Karpas-422 (cell line): ENCODE data around the gene FILIP1L. TPM values are rescaled to one million over a fixed set of nuclear protein-coding genes. Genes with fewer than 3 reads are reported as not detected.

Experiments used
- DNase-seq: peaks from one replicate; pipeline ENCODE4 v3.0.0-alpha.2; 2015
- H2AFZ ChIP-seq: fragments of 200-600 bp; sonication (generic); 2 replicates; pipeline ENCODE4 v1.6.1; 2014; ENCODE audit warnings: antibody characterized with exemption, low read length, mixed read lengths
- H3K27ac ChIP-seq: fragments of 200-600 bp; sonication (generic); 2 replicates; pipeline ENCODE4 v1.5.1; 2014; ENCODE audit warnings: mild to moderate bottlenecking, low read length, moderate library complexity
- H3K27me3 ChIP-seq: fragments of 200-600 bp; sonication (generic); 2 replicates; pipeline ENCODE4 v1.6.1; 2014; ENCODE audit warnings: low read length, mixed read lengths
- H3K36me3 ChIP-seq: fragments of 200-600 bp; sonication (generic); 2 replicates; pipeline ENCODE4 v1.6.1; 2014; ENCODE audit warnings: low read length, mixed read lengths; ENCODE audit not compliant: insufficient read depth
- H3K4me1 ChIP-seq: fragments of 200-600 bp; sonication (generic); 2 replicates; pipeline ENCODE4 v1.6.1; 2014; ENCODE audit warnings: mild to moderate bottlenecking, low read length, mixed read lengths
- H3K4me2 ChIP-seq: fragments of 200-600 bp; sonication (generic); 2 replicates; pipeline ENCODE4 v1.6.1; 2014; ENCODE audit warnings: low read length, low read depth, mild to moderate bottlenecking; ENCODE audit not compliant: poor library complexity, severe bottlenecking
- H3K4me3 ChIP-seq: fragments of 200-600 bp; sonication (generic); 2 replicates; pipeline ENCODE4 v1.5.1; 2014; ENCODE audit warnings: mild to moderate bottlenecking, antibody characterized with exemption, low read length, mixed read lengths
- H3K79me2 ChIP-seq: fragments of 200-600 bp; sonication (generic); 2 replicates; pipeline ENCODE4 v1.6.1; 2014; ENCODE audit warnings: mild to moderate bottlenecking, low read length, mixed read lengths
- H3K9ac ChIP-seq: fragments of 200-600 bp; sonication (generic); 2 replicates; pipeline ENCODE4 v1.6.0; 2014; ENCODE audit warnings: low read length
- H3K9me2 ChIP-seq: fragments of 200-600 bp; sonication (generic), shearing (Covaris generic); replicated peaks from 2 replicates; pipeline ENCODE4 v1.6.0; 2014; ENCODE audit warnings: mild to moderate bottlenecking, low read length, moderate library complexity; ENCODE audit not compliant: insufficient read depth
- H3K9me3 ChIP-seq: fragments of 300-700, 200-600 bp; sonication (generic); 2 replicates; pipeline ENCODE4 v1.6.1; 2014; ENCODE audit warnings: low read length, mixed read lengths
- H4K20me1 ChIP-seq: fragments of 200-600 bp; sonication (generic); 2 replicates; pipeline ENCODE4 v1.6.1; 2014; ENCODE audit warnings: mild to moderate bottlenecking, antibody characterized with exemption, low read length, low read depth; ENCODE audit not compliant: insufficient read depth
- total RNA-seq: library from RNA; depleted of rRNA; stranded (reverse); fragments of >200 nt; shearing (Covaris generic); gene quantifications from 2 replicates; pipeline ENCODE4 v1.2.3, GENCODE V29; 2014; ENCODE audit warnings: low replicate concordance

The FILIP1L gene
- total RNA-seq, 1 experiment from 2014 or later, result 0.37 TPM

- H3K9ac ChIP-seq, result no peak overlapping the region
- no peaks in the 10 kb centered on the region for H3K27me3 ChIP-seq
- no peaks in the 10 kb centered on the region for H3K4me1 ChIP-seq
- H3K4me2 ChIP-seq, result no peak overlapping the region
- H3K9me2 ChIP-seq, result no peaks in the 10 kb centered on the region
- peaks cover 75% of the 10 kb centered on the region for H4K20me1 ChIP-seq
- no peak overlapping the region for H3K27ac ChIP-seq
- no peaks in the 10 kb centered on the region for H3K36me3 ChIP-seq
- no peak overlapping the region for H2AFZ ChIP-seq
- DNase-seq, result no peak
- no peaks in the 10 kb centered on the region; the same call in 1 of the 2 replicates for H3K79me2 ChIP-seq
- H3K4me3 ChIP-seq, result no peak overlapping the region
- H3K9me3 ChIP-seq, result no peaks in the 10 kb centered on the region
Observed at GRCh38 chr3:99859825-99860224, 254.5 kb downstream of the FILIP1L start.

GRCh38 chr3:99858469-99858868, 255.8 kb downstream of the FILIP1L start:
- H3K79me2 ChIP-seq, result peaks cover 2% of the 10 kb centered on the region; the same call in 1 of the 2 replicates
- no peak overlapping the region for H3K4me3 ChIP-seq

GRCh38 chr3:99857278-99857677, 257.0 kb downstream of the FILIP1L start:
- Histone ChIP-seq H3K4me2 (no peak overlapping the region), H3K27ac (no peak overlapping the region), H3K9ac (no peak overlapping the region), H2AFZ (no peak overlapping the region), H3K4me3 (no peak overlapping the region), H3K79me2 (peaks cover 3% of the 10 kb centered on the region; the same call in 1 of the 2 replicates), H4K20me1 (peaks cover 79% of the 10 kb centered on the region), H3K9me2 (no peaks in the 10 kb centered on the region), H3K4me1 (no peaks in the 10 kb centered on the region), H3K9me3 (no peaks in the 10 kb centered on the region), H3K36me3 (no peaks in the 10 kb centered on the region), H3K27me3 (no peaks in the 10 kb centered on the region)
- DNase-seq, result no peak

More at GRCh38 chr3:99858469-99858868, 255.8 kb downstream of the FILIP1L start:
- peaks cover 79% of the 10 kb centered on the region for H4K20me1 ChIP-seq
- H3K4me1 ChIP-seq, result no peaks in the 10 kb centered on the region
- DNase-seq, result no peak
- H3K27me3 ChIP-seq, result no peaks in the 10 kb centered on the region
- H3K36me3 ChIP-seq, result no peaks in the 10 kb centered on the region
- H3K9ac ChIP-seq, result no peak overlapping the region
- H3K9me2 ChIP-seq, result no peaks in the 10 kb centered on the region
- H3K9me3 ChIP-seq, result no peaks in the 10 kb centered on the region
- no peak overlapping the region for H2AFZ ChIP-seq
- no peak overlapping the region for H3K27ac ChIP-seq
- no peak overlapping the region for H3K4me2 ChIP-seq

- Histone ChIP-seq H3K9ac (no peak overlapping the region), H3K27me3 (no peaks in the 10 kb centered on the region), H3K4me3 (no peak overlapping the region), H3K9me2 (no peaks in the 10 kb centered on the region), H4K20me1 (peaks cover 82% of the 10 kb centered on the region), H3K4me1 (no peaks in the 10 kb centered on the region), H2AFZ (no peak overlapping the region), H3K36me3 (no peaks in the 10 kb centered on the region), H3K4me2 (no peak overlapping the region), H3K9me3 (no peaks in the 10 kb centered on the region), H3K79me2 (peaks cover 7% of the 10 kb centered on the region; the same call in 1 of the 2 replicates), H3K27ac (no peak overlapping the region)
- DNase-seq, result no peak
Observed at GRCh38 chr3:99856437-99857220, 257.7 kb downstream of the FILIP1L start.

- Histone ChIP-seq H3K9ac (no peak overlapping the region), H3K4me3 (no peak overlapping the region), H3K9me3 (no peaks in the 10 kb centered on the region), H3K9me2 (no peaks in the 10 kb centered on the region), H3K4me1 (no peaks in the 10 kb centered on the region), H3K36me3 (no peaks in the 10 kb centered on the region), H3K27me3 (no peaks in the 10 kb centered on the region), H3K79me2 (peaks cover 7% of the 10 kb centered on the region; the same call in 1 of the 2 replicates), H4K20me1 (peaks cover 77% of the 10 kb centered on the region), H3K4me2 (no peak overlapping the region), H2AFZ (no peak overlapping the region), H3K27ac (no peak overlapping the region)
- DNase-seq, result no peak
Observed at GRCh38 chr3:99855900-99856299, 258.4 kb downstream of the FILIP1L start.

- Histone ChIP-seq H3K9me2 (no peaks in the 10 kb centered on the region), H3K9me3 (no peaks in the 10 kb centered on the region), H2AFZ (no peak overlapping the region), H3K27me3 (no peaks in the 10 kb centered on the region), H3K27ac (no peak overlapping the region), H4K20me1 (peaks cover 76% of the 10 kb centered on the region), H3K9ac (no peak overlapping the region), H3K4me1 (no peaks in the 10 kb centered on the region), H3K4me2 (no peak overlapping the region), H3K79me2 (peaks cover 7% of the 10 kb centered on the region; the same call in 1 of the 2 replicates), H3K36me3 (no peaks in the 10 kb centered on the region), H3K4me3 (no peak overlapping the region)
- DNase-seq, result no peak
Observed at GRCh38 chr3:99854756-99855298, 259.5 kb downstream of the FILIP1L start.

- no peaks in the 10 kb centered on the region for H3K27me3 ChIP-seq
- no peak overlapping the region for H2AFZ ChIP-seq
- no peak overlapping the region for H3K4me3 ChIP-seq
- H3K9me2 ChIP-seq, result no peaks in the 10 kb centered on the region
- no peaks in the 10 kb centered on the region for H3K36me3 ChIP-seq
- H3K9ac ChIP-seq, result no peak overlapping the region
- no peak overlapping the region for H3K4me2 ChIP-seq
- no peak for DNase-seq
- H3K27ac ChIP-seq, result no peak overlapping the region
- H3K9me3 ChIP-seq, result no peaks in the 10 kb centered on the region
- no peaks in the 10 kb centered on the region for H3K4me1 ChIP-seq
- H3K79me2 ChIP-seq, result peaks cover 11% of the 10 kb centered on the region; the same call in 1 of the 2 replicates
- H4K20me1 ChIP-seq, result peaks cover 85% of the 10 kb centered on the region
Observed at GRCh38 chr3:99852851-99853250, 261.4 kb downstream of the FILIP1L start.

GRCh38 chr3:99851955-99852354, 262.3 kb downstream of the FILIP1L start:
- no peak overlapping the region for H3K4me3 ChIP-seq
- H3K9me2 ChIP-seq, result no peaks in the 10 kb centered on the region
- no peaks in the 10 kb centered on the region for H3K9me3 ChIP-seq

More at GRCh38 chr3:99851955-99852354, 262.3 kb downstream of the FILIP1L start:
- no peaks in the 10 kb centered on the region for H3K27me3 ChIP-seq
- no peak overlapping the region for H3K4me2 ChIP-seq
- peaks cover 11% of the 10 kb centered on the region; the same call in 1 of the 2 replicates for H3K79me2 ChIP-seq
- H4K20me1 ChIP-seq, result peaks cover 85% of the 10 kb centered on the region
- H2AFZ ChIP-seq, result no peak overlapping the region
- H3K27ac ChIP-seq, result no peak overlapping the region
- H3K36me3 ChIP-seq, result no peaks in the 10 kb centered on the region
- H3K4me1 ChIP-seq, result no peaks in the 10 kb centered on the region
- no peak for DNase-seq
- no peak overlapping the region for H3K9ac ChIP-seq
